OCI-LY1 (cell line): ENCODE data around the gene TTL.
"Not testable (repeated sequence)": the region's sequence is repeated elsewhere in the genome, so short reads cannot be mapped to it uniquely, and the experiment has no call there.

ENCODE experiments used
- CTCF ChIP-seq: fragments of 200-600 bp; sonication (generic), shearing (Covaris generic); IDR thresholded peaks from 2 replicates; pipeline ENCODE4 v1.5.1; 2017; ENCODE audit warnings: mild to moderate bottlenecking, antibody characterized with exemption, low read length, moderate library complexity, mixed read lengths
- EZH2 ChIP-seq: fragments of 200-600 bp; sonication (generic), shearing (Covaris generic); IDR thresholded peaks from 2 replicates; pipeline ENCODE4 v1.8.0; 2017; ENCODE audit warnings: borderline replicate concordance, mixed run types, mild to moderate bottlenecking, antibody characterized with exemption, low read length, moderate library complexity, mixed read lengths

- TF ChIP-seq CTCF, EZH2: not testable (repeated sequence)
These were observed 84.6 kb downstream of the TTL start for GRCh38 chr2:112566508-112566907.
